Astrocyte of the spinal cord (primary cell): ENCODE results near the gene PVALEF.
A peak's percentile ranks its signal among the peaks of the same experiment; 100 is the strongest.

Experiments
- DNase-seq: peaks from one replicate; pipeline ENCODE4 v3.0.0; 2011; ENCODE audit warnings: low read depth, low spot score
- H3K4me3 ChIP-seq: 2 replicates; pipeline ENCODE4 v1.5.1; 2011; ENCODE audit warnings: low read depth, mild to moderate bottlenecking, low read length, moderate library complexity
- CTCF ChIP-seq: IDR thresholded peaks from 2 replicates; pipeline ENCODE4 v1.5.1; 2012; ENCODE audit warnings: low read depth, mild to moderate bottlenecking, low read length, inconsistent platforms
- in situ Hi-C: cut with HindIII; loops from 2 replicates; pipeline ENCODE4 v1.10.0; 2017; ENCODE audit warnings: low sequenced_read_pairs

The PVALEF gene

GRCh38 chr17:81138500-81138899 lies 26.8 kb upstream of the PVALEF start:
- no peak overlapping the region for H3K4me3 ChIP-seq
- TF ChIP-seq CTCF: no peak
- DNase-seq: no peak
- in situ Hi-C loops: no loop called here

- DNase-seq: no peak
- H3K4me3 ChIP-seq: no peak overlapping the region
- TF ChIP-seq CTCF: no peak
- in situ Hi-C loops: no loop called here
Measured at GRCh38 chr17:81139428-81139827, 25.9 kb upstream of the PVALEF start.

GRCh38 chr17:81140018-81140417 lies 25.3 kb upstream of the PVALEF start:
- TF ChIP-seq CTCF: no peak
- no peak overlapping the region for H3K4me3 ChIP-seq
- in situ Hi-C loops: no loop called here
- no peak for DNase-seq

- no peak for TF ChIP-seq CTCF
- H3K4me3 ChIP-seq: no peak overlapping the region
- in situ Hi-C loops: no loop called here
- no peak for DNase-seq
Measured at GRCh38 chr17:81140695-81141094, 24.6 kb upstream of the PVALEF start.

- peak; percentile 72 for TF ChIP-seq CTCF
- in situ Hi-C loops: no loop called here
- peak; percentile 72 for DNase-seq
- no peak overlapping the region for H3K4me3 ChIP-seq
Measured at GRCh38 chr17:81142301-81143199, 22.8 kb upstream of the PVALEF start.

- no peak overlapping the region for H3K4me3 ChIP-seq
- no peak for TF ChIP-seq CTCF
- no peak for DNase-seq
- in situ Hi-C loops: no loop called here
Measured at GRCh38 chr17:81143200-81143527, 22.1 kb upstream of the PVALEF start.
